ENCODE results near the gene PLXNB2.
"Not testable (repeated sequence)": the region's sequence is repeated elsewhere in the genome, so short reads cannot be mapped to it uniquely, and the experiment has no call there.

The PLXNB2 gene

DNA sequence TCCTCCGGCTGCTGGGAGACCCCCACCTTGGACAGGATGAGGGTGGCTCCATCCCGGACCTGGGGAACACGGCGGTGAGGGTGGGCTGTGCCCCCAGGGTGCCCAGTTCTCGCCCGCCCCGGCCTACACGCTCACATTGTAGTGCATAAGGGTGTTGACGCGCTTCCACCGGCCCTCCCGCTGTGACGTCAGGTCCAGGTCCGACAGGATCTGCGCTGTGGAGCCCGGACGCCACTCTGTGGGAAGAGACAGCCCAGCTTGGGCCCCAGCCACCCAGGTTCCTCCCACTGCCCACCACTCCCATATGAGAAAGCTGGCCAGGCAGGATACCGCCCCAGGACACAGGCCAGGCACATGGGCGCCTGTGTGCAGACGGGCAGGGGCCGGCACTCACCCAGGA, 29.0 kb downstream of the PLXNB2 start:
- no peak for DNase-seq

DNA sequence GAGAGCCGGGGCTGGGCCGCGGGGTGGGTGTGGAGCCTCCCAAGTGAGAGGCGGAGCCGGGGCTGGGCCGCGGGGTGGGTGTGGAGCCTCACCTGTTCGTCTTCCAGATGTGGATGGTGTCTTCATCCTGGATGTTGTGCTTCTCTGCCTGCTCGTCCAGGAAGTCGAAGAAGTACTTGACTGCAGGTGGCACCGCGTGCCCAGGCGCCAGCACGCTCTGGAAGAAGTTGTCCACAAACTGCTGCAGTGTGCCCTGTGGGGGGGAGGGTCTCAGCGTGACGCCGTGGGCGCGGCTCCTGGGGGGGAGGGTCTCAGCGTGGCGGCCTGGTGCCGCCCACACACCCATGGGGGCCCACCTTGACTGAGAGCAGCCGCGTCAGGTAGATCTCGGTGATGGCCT, 29.7 kb downstream of the PLXNB2 start:
- no peak for DNase-seq

DNA sequence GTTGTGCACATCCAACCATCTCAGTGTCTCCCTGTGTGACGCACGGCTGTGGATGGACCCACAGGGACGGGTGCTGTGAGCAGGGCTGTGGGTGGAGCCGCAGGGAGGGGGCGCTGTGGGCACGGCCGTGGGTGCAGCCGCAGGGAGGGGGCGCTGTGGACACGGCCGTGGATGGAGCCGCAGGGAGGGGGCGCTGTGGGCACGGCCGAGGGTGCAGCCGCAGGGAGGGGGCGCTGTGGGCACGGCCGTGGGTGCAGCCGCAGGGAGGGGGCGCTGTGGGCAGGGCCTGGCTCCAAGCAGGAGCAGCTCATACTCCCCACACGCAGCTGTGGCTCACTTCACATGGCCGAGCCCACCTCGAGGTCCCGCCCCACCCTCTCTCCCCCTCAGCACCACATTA, 31.3 kb downstream of the PLXNB2 start:
- peak; percentile 69 to 92 for DNase-seq

DNA sequence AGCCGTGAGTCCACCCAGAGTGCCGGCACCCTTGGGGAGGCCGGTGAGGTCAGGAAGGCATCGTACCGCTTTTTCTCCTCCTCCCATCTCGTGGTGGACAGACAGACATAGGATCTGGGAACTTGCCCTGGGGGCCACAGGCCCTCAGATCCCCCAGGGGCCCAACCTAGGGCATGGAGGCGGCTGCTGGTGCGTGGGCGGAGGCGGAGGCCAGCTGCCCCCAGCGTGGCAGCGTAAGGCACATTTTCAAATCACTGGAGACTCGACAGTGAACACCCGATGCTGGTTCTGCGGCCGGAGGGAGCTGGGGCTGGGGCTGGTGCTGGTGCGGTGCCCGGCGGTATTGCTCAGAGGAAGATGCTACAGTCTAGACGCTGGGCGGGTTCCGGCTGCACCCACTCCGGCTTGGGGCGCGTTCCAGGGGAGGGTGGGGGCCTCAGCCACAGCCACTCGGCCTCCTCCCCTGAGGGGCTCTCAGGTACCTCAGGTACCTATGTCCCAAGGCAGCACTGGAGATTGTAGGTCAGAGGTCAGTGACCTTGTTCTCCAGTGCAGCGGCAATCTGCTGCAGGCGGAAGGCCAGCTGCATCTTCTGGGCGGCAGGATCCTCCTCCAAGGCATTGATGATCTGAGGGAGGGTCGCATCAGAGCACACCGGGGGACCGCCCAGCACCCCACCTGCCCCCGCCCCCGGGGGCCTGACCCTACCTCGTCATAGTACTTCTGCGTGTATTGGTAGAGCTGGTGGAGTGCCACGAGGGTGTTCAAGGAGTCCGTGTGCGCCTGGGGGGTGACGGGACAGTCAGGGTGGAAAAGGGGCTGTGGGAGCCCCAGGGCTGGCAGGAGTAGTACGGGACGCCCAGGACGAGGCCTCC, 32.0 kb downstream of the PLXNB2 start:
- no peak for DNase-seq

DNA sequence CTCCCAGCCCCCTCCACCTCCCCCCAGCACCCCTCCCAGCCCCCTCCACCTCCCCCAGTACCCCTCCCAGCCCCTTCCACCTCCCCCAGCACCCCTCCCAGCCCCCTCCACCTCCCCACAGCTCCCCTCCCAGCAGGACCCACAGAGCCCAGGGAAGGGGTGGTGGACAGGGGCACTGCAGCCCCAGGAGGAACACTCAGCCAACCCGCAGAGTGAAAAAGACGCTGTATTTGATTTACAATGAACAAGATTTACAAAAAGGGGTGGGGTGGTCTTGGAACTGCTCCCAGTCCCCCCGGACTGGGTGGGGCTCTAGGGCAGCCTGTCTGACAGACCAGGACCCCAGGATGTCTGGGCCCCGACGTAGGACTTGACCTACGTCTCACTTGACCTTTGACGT, 32.7 kb downstream of the PLXNB2 start:
- DNase-seq = no peak

DNA sequence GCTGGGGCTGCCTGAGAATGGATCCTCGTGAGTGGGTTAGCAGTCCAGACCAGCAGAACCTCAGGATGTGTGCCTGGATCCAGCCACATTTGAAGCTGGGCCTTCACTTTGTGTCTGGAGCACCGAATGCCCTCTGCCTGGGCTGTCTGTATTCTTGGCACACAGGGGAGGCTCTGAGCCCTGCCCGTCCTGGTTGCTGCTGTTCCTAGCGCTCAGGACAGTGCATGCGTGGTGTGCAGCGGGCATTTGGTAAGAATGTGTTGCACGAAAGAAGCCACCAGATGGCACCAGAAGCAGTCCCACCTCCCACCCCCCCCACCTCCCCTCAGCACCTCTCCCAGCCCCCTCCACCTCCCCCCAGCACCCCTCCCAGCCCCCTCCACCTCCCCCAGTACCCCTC, 33.1 kb downstream of the PLXNB2 start:
- DNase-seq = peak; percentile 27 to 41

DNA sequence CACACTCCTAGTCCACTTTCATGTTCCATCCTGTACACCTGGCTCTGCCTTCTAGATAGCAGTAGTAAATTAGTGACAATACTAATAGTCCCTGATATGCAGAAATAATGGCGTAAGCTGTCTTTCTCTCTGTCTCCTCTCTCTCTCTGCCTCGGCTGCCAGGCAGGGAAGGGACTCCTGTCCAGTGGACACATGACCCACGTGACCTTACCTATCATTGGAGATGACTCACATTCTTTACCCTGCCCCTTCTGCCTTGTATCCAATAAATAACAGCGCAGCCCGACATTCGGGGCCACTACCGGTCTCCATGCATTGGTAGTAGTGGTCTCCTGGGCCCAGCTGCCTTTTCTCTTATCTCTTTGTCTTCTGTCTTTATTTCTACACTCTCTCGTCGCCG, 33.7 kb downstream of the PLXNB2 start:
- not testable (repeated sequence) for DNase-seq

DNA sequence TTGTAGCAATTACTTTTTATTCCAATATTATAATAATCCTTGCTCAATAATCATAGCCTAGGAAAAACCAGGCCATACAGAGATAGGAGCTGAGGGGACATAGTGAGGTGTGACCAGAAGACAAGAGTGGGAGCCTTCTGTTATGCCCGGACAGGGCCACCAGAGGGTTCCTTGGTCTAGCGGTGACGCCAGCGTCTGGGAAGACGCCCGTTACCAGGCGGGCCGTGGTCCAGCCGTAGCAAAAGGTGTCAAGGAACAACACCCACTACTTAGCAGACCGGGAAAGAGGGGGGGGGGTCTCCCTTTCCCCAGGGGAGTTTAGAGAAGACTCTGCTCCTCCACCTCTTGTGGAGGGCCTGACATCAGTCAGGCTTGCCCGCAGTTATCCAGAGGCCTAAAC, 34.1 kb downstream of the PLXNB2 start:
- DNase-seq = not testable (repeated sequence)

DNA sequence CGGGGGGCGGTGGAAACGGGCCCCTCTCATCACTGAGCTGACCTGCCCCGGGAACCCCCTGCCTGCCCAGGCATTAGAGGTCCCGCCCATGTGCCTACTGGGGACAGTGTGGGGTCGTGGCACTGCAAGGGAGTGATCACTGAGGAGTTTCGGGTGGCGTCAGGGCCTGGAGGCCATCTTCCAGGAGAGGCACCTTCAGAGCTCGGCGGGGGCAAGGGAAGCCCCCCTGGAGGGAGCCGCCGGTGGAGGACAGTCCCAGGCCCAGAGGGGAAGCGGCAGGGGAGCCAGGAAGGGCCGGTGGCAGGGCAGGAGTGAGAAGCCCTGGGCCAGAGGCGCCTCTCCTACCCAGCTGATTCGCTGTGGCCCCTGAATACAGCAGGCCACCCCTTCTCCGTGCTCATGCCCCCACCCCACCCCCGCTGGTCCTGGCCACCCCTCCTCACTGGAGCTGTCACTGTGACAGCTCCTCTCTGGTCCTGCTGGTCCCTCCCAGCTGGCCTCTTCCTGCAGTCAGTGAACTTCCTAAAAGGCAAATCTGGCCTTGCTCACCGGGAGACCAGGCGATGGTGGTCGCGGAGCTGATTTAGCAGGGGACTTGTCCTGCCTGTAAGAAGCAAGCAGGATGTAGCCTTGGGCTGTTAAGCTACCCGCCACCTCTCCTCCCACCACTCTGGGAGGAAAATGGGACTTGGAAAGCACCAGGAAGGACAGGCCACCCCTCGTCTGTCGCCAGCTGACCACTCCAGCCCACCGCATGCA, 35.2 kb downstream of the PLXNB2 start:
- no peak for DNase-seq

DNA sequence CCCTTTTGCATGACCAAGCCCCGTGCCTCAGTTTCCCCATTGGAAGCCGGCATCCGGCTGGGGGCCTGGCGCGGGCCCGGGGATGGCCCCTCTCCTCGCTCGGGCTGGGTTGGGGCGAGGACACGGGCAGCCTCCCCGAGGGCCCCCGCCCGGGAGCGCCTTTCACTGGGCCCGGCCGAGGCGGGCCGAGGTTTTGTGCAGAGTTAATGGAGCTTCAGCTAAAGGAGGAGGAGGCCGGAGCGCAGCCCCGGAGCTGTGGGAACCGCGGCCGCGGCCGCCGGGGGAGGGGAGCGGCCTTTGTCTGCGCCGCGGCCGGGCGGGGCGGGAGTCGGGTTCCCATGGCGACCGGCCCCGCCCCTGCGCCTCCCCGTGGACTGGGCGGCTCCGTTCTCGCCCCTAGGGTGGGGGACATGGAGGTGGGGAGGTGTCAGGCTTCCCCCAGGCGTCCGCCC, 35.9 kb downstream of the PLXNB2 start:
- DNase-seq = peak in 1 of 2 donors; percentile 31

DNA sequence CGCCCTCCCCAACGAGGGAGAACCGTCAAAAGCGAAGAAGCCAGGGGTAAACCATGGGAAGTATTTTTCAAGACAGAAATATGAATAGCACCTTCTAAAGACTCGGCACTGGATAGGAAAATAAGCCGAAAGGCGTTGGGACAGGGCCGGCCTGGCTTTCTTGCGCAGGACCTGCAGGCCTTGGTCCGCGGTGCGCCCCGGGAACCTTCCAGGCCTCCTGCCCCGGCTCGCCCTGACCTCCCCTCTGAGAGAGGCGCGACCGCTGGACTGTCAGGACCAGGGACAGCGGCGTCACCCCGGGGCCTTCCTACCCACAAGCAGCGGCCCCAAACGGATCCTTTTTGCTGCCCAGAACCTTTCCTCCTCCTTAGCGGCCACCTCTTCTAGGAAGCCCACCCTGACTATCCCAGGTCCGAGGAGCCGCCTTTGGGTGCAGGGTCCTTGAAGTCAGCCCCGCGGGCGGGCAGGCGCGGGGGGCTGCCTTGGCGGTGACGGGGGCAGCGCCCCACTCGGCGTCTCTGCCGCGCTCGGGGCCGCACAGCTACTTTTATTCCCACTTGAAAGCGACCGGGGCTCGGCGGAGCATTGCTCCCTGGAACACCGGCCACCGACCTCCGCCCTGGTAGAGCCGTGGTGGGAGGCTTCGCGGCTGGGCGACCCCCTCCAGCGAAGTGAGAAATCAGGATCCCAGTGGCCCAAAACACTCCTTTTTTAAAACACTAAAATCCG, 36.6 kb downstream of the PLXNB2 start:
- no peak for DNase-seq

DNA sequence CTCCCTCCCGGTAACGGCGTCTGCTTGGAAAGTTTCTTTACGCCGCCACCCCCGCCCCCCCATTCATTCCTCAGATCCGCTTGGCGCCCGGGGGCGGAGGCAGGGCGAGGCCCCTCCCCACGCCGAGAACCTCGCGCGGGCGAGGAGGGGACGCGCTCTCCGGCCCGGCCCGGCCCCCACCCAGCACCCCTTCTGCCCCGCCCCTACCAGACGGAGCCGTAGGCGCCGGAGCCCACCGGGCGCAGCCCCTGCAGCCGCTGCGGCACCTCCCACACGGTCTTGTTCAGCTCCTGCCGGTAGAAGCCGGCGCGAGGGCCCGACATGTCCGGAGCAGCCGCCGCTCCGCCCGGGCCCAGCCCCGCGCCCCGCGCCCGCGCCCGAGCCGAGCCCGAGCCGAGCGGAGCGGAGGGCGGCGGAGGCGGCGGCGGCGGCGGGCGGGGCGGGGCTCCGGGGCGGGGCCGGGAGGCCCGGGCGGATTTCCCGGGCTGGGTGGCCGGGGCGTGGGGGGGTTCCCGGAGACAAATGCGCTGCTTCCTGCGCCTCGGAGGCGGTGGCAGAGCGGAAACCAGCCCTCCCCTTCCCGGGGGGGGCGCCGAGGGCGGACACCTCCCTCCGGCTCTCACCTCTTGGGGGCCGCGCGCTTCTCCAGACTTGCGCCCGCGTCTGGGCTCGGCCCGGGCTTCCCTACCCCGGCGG, 37.3 kb downstream of the PLXNB2 start, which contains the start of gene MAPK11:
Gene MAPK11, minus strand, starts transcription at position 411 of the 696 bp plus-strand sequence. Its CDS starts 88 bp downstream, at position 323.
- DNase-seq = no peak

DNA sequence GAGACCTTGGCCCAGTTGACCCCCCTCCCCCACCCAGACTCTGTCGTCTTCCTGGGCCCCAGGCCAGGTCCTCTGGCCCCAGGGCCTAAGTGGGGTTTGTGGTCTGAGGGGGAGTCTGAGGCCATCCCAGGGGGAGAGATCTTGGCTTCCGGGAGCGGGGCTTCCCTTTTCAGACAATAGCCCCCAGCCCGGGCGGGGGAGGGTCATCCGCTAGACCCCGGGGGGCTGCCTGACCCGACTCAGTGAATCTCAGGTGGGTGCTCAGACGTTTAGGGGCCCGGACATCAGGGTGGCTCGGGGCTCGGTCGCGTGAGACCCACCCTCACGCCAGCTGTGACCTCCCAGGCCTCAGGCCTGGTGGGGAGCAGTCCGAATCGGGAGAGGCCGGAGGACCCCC, 37.9 kb downstream of the PLXNB2 start:
- no peak for DNase-seq

DNA sequence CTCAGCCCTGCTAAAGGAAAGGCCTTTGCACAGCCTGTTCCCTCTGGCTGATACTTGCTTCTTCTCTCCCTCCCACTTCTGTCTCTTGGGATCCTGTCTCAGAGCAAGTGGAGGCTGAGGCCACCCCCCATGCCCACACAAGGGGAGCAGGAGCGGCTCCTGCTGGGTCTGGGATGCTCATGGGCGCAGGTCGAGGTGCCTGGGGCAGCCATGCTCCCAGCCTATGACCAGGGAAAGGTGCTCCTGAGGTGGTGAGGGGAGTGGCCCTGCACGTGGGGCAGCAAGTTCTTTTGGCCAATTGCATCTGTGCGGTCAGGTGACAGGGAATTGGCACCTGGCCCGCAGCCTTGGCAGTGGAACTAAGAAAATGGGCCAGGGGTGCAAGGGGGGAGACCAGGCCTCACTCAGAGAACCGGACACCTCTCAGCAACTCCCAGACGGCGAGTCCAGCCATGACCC, 38.8 kb downstream of the PLXNB2 start:
- DNase-seq = no peak

DNA sequence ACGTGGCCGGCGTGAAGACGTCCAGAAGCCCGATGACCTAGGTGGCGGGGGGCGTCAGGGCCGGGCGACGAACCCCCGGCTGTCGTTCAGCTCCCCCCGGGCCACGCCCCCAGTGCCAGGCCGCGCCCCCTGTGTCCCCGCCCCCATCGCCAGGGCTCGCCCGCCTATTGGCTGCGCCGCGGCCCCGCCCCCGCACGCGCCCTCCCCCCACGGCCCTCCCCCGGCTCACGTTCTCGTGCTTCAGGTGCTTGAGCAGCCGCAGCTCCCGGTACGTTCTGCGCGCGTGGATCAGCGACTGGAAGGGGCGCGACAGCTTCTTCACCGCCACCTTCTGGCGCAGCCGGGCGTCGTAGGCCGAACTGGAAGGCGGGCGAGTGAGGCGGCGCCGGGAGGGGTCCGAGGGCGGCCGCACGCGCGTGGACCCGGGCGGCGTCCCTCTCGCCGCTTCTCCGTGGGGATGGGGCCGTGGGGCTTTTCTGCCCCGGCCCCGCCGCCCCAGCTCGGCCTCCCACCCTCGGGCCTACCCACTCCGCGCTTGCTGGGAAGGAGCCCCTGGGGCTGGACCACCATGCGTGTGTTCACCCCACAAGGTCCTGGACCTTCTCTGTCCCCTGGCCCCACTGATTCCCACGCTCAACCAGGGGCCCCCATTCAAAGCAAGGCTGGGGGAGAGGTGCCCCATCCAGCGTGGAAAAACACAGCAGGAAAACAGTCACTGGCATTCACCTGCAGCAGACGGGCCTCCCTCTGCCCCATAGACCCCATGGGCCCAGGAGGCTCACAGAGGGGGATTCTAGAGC, 39.7 kb downstream of the PLXNB2 start:
- no peak for DNase-seq

DNA sequence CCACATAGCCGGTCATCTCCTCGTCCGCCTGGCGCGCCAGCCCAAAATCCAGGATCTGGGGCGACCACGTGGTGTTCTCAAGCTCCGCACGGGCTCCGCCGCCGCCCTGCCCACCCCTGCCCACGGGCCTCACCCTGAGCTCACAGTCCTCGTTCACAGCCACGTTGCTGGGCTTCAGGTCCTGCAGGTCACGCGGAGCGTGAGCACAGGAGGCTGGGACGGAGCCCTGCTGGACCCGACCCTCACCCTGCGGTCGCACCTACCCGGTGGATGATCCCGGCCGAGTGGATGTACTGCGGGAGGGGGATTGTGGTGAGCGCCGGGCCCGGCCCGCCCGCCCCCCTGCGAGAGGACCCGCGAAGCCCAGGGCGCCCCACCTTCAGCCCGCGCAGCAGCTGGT, 40.5 kb downstream of the PLXNB2 start:
- no peak for DNase-seq

DNA sequence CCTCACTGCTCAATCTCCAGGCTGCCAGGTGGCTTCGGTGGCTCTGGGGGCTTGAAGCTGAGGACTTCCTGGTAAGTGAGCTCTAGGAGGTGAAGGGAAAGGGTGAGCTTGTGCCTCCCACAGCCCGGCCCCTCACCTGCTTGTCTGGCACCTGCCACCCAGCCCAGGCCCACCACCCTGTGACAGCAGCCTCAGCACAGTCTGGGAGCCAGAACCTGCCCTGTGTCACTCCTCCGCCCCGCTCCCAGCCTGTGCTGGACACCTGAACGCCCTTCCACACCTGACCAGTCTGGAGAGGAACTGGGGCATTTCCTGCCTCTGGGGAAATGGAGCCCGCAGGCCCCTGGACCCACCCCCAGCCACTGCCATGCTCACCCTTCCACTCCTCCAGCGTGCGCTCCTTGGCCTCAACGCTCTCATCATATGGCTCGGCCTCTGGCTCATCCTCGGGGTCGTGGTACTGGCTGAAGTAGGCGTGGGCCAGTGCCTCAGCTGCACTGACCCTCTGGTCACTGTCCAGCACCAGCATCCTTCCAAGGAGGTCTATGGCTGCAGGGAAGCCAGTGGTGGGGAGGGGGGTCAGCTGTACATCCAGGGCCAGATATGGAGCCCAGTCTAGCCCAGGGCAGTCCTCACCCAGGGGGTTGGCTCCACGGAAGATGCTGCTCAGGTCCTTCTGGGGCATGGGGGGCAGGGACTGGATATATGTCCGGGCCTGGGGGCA, 42.3 kb downstream of the PLXNB2 start:
- no peak for DNase-seq

DNA sequence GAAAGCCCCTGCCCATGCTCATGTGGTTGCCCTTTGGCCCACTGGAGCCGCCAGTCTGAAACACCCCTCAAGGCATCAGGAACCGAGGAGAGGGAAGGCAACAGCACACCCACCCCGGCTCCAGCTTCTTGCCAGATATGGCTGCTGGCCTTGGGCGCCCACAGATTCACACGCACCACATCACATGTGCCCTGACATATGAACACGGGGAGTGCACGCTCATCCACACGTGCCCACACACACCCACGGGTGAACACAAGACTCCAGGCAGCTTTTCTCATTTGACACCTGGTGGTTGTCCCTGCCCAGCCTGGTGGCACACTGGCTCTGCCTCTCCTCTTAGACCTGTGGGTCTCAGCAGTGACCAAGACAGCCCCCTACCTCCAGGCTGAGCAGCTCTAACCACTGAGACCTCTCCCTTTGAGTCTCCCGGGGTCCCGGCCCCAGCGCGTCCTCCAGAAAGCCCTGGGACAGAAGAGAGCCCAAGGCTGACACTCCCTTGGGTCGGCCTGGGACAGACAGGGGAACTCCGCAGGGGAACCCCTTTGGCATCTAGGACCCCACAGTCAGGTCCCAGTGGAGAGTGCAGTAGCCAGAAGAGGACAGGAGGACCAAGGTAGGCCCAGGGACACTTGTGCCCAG, 43.2 kb downstream of the PLXNB2 start:
- no peak for DNase-seq

DNA sequence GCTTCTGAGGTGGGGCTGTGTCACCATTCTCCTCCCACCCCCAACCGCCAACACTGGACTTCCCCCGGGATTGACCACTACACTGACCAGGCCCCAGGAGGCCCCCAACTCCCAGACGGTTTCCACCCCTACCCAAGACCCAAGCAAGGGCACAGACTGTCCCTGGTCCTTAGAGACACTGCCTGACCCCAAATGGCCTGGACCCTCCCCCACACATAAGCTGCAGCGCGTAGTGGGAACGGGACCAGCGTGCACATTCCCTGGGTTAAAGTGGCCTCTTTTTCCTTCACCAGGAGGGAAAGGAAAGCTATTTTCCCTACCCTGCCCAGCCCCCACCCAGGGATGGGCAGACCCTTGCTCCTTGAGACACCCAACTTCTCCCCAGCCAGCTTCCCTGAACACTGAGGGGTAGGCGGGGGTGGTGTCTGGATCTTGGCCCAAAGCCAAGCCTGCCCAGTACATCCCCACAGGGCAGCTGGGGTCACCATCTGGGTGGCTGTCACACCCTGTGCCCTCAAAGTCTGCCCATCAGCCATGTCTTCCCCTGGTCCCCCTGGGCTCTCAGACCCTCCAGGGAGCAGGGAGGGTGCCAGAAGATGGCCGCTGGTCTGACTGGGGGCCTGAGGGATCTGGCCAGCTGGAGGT, 44.4 kb downstream of the PLXNB2 start:
- no peak for DNase-seq

DNA sequence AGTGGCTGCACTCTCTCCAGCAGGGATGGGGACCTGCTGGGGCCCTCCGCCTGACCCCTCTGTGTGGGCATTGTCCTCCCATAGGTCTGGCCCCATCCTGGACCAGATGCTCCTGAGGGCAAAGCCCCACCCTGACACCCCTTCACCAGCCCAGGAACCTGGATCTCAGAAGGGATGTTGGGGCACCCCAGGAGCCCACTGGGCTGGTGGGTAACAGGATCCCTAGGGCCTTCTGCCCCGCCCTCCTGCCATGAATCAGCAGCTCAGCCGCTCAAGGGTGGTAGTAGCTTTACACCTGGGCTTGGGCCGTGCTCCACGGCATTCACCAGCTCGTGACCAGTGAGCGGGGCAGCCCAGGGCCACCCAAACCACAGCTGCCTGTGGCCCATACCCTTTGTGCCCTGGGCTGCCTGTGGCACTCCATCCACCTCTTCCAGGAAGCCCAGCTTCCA, 45.0 kb downstream of the PLXNB2 start:
- DNase-seq = no peak
